Measurements from ENCODE around the gene F7. TPM values are rescaled to one million over a fixed set of nuclear protein-coding genes. Genes with fewer than 3 reads are reported as not detected.

Gene F7
- total RNA-seq, 1 experiment from 2014 or later = 52.4 TPM

DNA sequence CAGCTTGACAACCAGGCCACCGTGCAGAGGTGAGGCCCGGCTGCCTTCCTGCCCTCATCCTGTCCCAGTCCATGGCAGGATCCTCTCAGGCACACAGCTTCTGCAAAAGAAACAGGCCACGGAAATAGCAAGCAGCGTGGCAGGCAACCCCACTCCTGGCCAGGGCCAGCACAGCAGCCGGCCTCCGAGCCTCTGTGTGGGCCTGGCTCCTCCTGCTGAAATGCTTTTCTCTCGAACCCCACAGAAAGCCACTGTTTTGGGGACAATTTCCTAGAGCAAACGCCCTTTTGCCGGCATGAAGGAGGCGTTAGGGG lies 39.5 kb upstream of the F7 start:
- H3K4me3 ChIP-seq (ENCODE audit: low read depth, low read length) = no peak overlapping the region
- BruUV-seq (replicated peaks) = no TSS peak
- H3K36me3 Mint-ChIP-seq (ENCODE audit: insufficient read depth, unreplicated experiment) = peaks cover 5% of the 10 kb centered on the region
- no peaks in the 10 kb centered on the region for H3K4me1 ChIP-seq
- no peak for TF ChIP-seq CTCF (IDR thresholded peaks at IDR 0.05; ENCODE audit: insufficient read depth in 1 of 2, low read depth in 1 of 2, low read length in 1 of 2, severe bottlenecking in 1 of 2, unreplicated experiment in 1 of 2)
- no peak for DNase-seq
- H3K27ac Mint-ChIP-seq (ENCODE audit: unreplicated experiment) = no peak overlapping the region
- no peaks in the 10 kb centered on the region for H3K27me3 Mint-ChIP-seq (ENCODE audit: insufficient read depth, unreplicated experiment)
- H3K9me3 ChIP-seq = no peaks in the 10 kb centered on the region
- intact Hi-C loops (cut with micrococcal nuclease; ENCODE audit: unreplicated experiment) = no loop called here
- H3K36me3 ChIP-seq (ENCODE audit: control insufficient read depth, insufficient read depth, low read length) = no peaks in the 10 kb centered on the region; the same call in 1 of the 2 replicates
- no peaks in the 10 kb centered on the region for H3K27me3 ChIP-seq (replicated peaks; ENCODE audit: control insufficient read depth, insufficient read depth, low read length)
- ChIA-PET CTCF (no interaction called here), POLR2A (no interaction called here)
- no peak overlapping the region for H3K4me3 Mint-ChIP-seq (ENCODE audit: unreplicated experiment)
- H3K9me3 Mint-ChIP-seq (ENCODE audit: unreplicated experiment) = no peaks in the 10 kb centered on the region
- H3K4me1 Mint-ChIP-seq (ENCODE audit: low read depth, unreplicated experiment) = no peaks in the 10 kb centered on the region

- BruUV-seq (replicated peaks) = no TSS peak
- Mint-ChIP-seq H3K9me3 (ENCODE audit: unreplicated experiment) (no peaks in the 10 kb centered on the region), H3K27ac (ENCODE audit: unreplicated experiment) (no peak overlapping the region), H3K4me1 (ENCODE audit: low read depth, unreplicated experiment) (no peaks in the 10 kb centered on the region), H3K36me3 (ENCODE audit: insufficient read depth, unreplicated experiment) (peaks cover 5% of the 10 kb centered on the region), H3K27me3 (ENCODE audit: insufficient read depth, unreplicated experiment) (no peaks in the 10 kb centered on the region), H3K4me3 (ENCODE audit: unreplicated experiment) (no peak overlapping the region)
- H3K4me3 ChIP-seq (ENCODE audit: low read depth, low read length) = no peak overlapping the region
- H3K9me3 ChIP-seq = no peaks in the 10 kb centered on the region
- H3K27me3 ChIP-seq (replicated peaks; ENCODE audit: control insufficient read depth, insufficient read depth, low read length) = no peaks in the 10 kb centered on the region
- ChIA-PET CTCF (no interaction called here), POLR2A (no interaction called here)
- intact Hi-C loops (cut with micrococcal nuclease; ENCODE audit: unreplicated experiment) = no loop called here
- H3K36me3 ChIP-seq (ENCODE audit: control insufficient read depth, insufficient read depth, low read length) = no peaks in the 10 kb centered on the region; the same call in 1 of the 2 replicates
- no peak for TF ChIP-seq CTCF (IDR thresholded peaks at IDR 0.05; ENCODE audit: insufficient read depth in 1 of 2, low read depth in 1 of 2, low read length in 1 of 2, severe bottlenecking in 1 of 2, unreplicated experiment in 1 of 2)
- no peaks in the 10 kb centered on the region for H3K4me1 ChIP-seq
- DNase-seq = no peak
Observed at GRCh38 chr13:113066746-113067145, 38.8 kb upstream of the F7 start.

DNA sequence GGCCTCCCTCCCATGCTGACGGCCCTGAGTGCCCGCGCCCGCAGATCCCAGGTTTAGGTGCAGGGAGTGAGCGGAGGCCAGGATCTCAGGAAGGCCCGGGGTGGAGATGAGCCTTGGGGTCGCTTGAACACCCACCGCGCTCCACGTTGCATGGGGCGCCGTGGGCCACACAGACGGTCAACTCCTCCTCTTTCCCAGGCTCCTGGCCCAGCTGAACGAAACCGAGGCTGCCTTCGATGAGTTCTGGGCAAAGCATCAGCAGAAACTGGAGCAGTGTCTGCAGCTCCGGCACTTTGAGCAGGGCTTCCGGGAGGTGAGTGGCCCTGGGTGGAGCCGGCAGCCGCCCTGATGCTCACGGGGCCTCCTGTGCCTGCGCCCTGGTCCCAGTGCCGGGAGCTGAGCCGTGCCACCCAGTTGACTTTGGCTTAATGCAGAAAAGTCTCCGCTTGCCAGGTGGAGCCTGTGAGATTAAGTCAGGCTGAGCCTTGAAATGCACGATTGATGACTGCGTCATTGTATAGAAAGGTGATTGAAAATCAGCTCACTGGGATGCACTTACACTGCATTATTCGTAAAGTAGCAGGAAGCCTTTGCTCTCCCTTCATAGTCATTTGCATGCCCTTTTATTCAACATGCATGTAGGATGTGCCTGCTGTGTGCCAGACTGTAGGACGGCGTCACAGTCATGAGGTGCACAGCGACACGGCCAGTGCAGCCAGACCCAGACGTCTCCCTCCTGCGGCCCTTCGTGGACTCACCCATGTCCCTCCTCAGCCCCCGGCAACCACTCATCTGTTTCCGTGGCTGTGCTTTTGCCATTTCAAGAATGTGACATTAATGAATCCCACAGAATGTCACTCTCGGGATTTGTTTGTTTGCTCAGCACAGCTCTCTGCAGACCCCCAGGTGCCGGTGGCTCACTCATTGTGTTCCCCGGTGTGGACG lies 35.5 kb upstream of the F7 start:
- Mint-ChIP-seq H3K4me1 (ENCODE audit: low read depth, unreplicated experiment) (no peaks in the 10 kb centered on the region), H3K36me3 (ENCODE audit: insufficient read depth, unreplicated experiment) (no peaks in the 10 kb centered on the region), H3K27me3 (ENCODE audit: insufficient read depth, unreplicated experiment) (no peaks in the 10 kb centered on the region), H3K27ac (ENCODE audit: unreplicated experiment) (no peak overlapping the region), H3K4me3 (ENCODE audit: unreplicated experiment) (no peak overlapping the region), H3K9me3 (ENCODE audit: unreplicated experiment) (no peaks in the 10 kb centered on the region)
- intact Hi-C loops (cut with micrococcal nuclease; ENCODE audit: unreplicated experiment) = no loop called here
- DNase-seq = no peak
- CTCF ChIA-PET = no interaction called here
- TF ChIP-seq CTCF (IDR thresholded peaks at IDR 0.05; ENCODE audit: insufficient read depth in 1 of 2, low read depth in 1 of 2, low read length in 1 of 2, severe bottlenecking in 1 of 2, unreplicated experiment in 1 of 2) = no peak
- H3K36me3 ChIP-seq (ENCODE audit: control insufficient read depth, insufficient read depth, low read length) = no peaks in the 10 kb centered on the region
- H3K4me3 ChIP-seq (ENCODE audit: low read depth, low read length) = no peak overlapping the region
- H3K9me3 ChIP-seq = no peaks in the 10 kb centered on the region
- BruUV-seq (replicated peaks) = no TSS peak
- H3K27me3 ChIP-seq (replicated peaks; ENCODE audit: control insufficient read depth, insufficient read depth, low read length) = no peaks in the 10 kb centered on the region
- H3K4me1 ChIP-seq = no peaks in the 10 kb centered on the region
- POLR2A ChIA-PET = no interaction called here

Data from Caco-2 (cell line).